ENCODE results near the gene SLC35F3. TPM values are rescaled to one million over a fixed set of nuclear protein-coding genes. Genes with fewer than 3 reads are reported as not detected.

The SLC35F3 gene
- total RNA-seq, 2 experiments from 2014 or later: 34.4 to 35.7 TPM

DNA sequence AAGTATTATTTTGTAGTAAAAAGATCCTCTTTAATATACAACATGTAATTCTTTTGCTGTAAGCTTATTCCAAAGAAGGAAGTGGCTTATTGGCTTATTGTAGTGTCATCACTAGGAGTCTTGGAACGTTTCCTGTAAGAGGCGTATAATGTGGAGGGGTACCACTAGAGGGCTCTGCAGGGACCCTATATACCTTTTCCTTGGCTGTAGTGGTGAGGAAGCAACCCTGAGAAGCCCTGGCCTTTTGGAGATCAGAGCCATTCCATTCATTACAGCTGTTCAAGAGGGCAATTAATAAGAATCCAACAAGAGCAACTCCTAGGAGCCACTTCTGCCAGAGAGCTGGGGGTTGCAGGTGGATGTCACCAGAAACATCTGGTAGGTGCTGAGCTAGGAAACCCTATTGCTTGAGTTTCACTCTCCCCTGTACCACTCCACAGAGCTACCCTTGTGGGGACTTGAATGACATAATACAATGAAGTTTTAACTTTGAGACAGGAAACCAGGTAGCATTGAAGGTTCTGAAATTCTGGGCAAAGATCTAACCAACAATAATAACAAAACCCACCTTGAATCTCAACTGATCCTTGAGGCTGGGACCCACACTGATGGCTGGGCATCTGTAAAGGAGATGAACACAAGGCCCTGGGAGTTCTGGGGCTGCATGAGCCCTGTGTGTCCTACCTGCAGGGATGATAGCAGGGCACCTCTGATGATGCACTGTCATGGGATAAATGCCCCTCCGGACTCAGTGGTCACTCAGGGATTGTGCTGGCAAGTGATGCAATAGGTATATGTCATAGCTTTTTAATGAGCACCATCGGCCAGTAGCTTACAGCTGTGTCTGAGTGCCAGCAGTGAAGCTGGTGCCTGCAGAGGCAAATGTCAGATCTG is 308.5 kb downstream of the SLC35F3 start:
- H3K4me3 Mint-ChIP-seq: peak overlapping the region; percentile 82
- CTCF ChIA-PET: interaction anchor here (0.6 to 9.4 kb wide), 41 partner anchors 9 to 158 kb away, joined by 3 to 180 read pairs (median 4); no protein-coding TSS in a partner anchor
- POLR2A ChIA-PET: interaction anchor here (0.6 kb wide), 1 partner anchor 102 kb away, joined by 3 read pairs; no protein-coding TSS in a partner anchor
- ATAC-seq (peak; percentile 64), DNase-seq (peak; percentile 64)
- peak overlapping the region; percentile 82 for H3K27ac Mint-ChIP-seq
- H3K36me3 Mint-ChIP-seq (ENCODE audit: low read depth): peaks cover 23% of the 10 kb centered on the region
- H3K9me3 Mint-ChIP-seq (ENCODE audit: insufficient read depth): no peaks in the 10 kb centered on the region
- H3K27me3 Mint-ChIP-seq (ENCODE audit: low read depth): peaks cover 10% of the 10 kb centered on the region
- peaks cover 48% of the 10 kb centered on the region for H3K4me1 Mint-ChIP-seq (ENCODE audit: low read depth)

DNA sequence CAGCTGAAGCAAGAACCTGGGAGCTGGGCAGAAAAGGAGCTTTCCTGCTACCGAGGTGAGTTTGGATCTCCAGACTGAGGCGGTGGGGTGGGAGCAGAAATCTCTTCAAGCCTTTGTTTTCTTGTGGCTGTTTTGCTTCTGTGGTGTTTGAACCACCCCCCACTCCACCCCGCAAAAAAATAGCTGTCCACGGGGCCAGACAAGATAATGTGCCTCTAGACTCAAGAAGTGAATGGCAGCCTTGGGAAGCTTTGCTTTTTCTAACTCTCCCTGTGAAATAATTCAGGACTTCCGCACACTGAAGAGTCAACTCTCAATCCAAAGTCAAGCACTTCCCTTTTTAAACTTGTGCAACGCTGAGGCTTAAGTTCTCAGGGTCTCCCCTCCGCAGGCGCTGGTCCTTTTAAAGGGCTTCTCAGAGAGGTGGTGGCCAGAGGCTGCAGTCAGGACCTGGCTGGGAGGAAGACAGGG is 309.2 kb downstream of the SLC35F3 start:
- peaks cover 7% of the 10 kb centered on the region for H3K27me3 Mint-ChIP-seq (ENCODE audit: low read depth)
- DNase-seq (no peak), ATAC-seq (no peak)
- no peaks in the 10 kb centered on the region for H3K9me3 Mint-ChIP-seq (ENCODE audit: insufficient read depth)
- ChIA-PET POLR2A (no interaction called here), CTCF (interaction anchor here (0.7 to 9.4 kb wide), 29 partner anchors 8 to 112 kb away, joined by 3 to 180 read pairs (median 5); no protein-coding TSS in a partner anchor)
- peak overlapping the region; percentile 82 for H3K4me3 Mint-ChIP-seq
- peak overlapping the region; percentile 82 for H3K27ac Mint-ChIP-seq
- H3K36me3 Mint-ChIP-seq (ENCODE audit: low read depth): peaks cover 30% of the 10 kb centered on the region
- peaks cover 54% of the 10 kb centered on the region for H3K4me1 Mint-ChIP-seq (ENCODE audit: low read depth)

DNA sequence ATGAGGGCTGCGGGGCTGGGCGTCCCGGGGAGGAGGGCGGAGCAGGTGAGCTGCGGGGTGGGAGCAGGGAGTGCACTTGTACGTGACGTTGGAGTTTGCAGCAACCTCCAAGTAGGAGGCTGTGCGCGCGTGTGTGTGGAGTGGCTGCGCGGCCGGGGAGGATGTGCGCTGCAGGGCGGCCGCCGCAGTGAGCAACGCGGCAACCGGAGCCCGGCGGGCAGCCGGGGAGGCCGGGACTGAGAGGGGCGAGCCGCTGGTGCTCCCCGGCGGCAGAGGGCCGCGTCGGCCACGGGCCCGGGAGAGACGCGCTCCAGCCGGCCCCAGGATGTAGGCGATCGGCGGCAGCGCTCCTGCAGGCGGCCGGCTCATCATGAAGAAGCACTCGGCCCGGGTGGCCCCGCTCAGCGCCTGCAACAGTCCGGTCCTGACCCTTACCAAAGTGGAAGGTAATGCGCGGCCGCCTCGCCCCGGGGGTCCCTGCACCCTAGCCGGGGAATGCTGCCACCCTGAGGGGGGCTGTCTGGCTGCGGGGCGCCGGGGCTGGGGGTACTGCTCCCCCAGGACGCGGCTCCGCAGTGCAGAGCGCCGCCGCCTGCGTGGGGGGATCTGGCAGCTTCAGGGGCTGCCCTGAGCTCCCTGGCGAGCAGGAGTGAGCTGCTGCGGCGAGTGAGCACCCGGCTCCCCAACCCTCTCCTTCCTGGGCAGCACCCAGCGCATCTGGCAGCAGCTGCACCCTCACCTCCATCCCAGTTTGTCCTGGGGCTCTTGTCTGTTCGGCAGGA is 309.8 kb downstream of the SLC35F3 start:
- no peaks in the 10 kb centered on the region for H3K9me3 Mint-ChIP-seq (ENCODE audit: insufficient read depth)
- DNase-seq (peak; percentile 69), ATAC-seq (peak; percentile 78)
- CTCF ChIA-PET: interaction anchor here (0.8 to 9.4 kb wide), 18 partner anchors 11 to 112 kb away, joined by 3 to 180 read pairs (median 7); no protein-coding TSS in a partner anchor
- peak overlapping the region; percentile 82 for H3K4me3 Mint-ChIP-seq
- peaks cover 57% of the 10 kb centered on the region for H3K4me1 Mint-ChIP-seq (ENCODE audit: low read depth)
- peaks cover 30% of the 10 kb centered on the region for H3K36me3 Mint-ChIP-seq (ENCODE audit: low read depth)
- H3K27me3 Mint-ChIP-seq (ENCODE audit: low read depth): peaks cover 6% of the 10 kb centered on the region
- H3K27ac Mint-ChIP-seq: peak overlapping the region; percentile 82
- POLR2A ChIA-PET: no interaction called here

DNA sequence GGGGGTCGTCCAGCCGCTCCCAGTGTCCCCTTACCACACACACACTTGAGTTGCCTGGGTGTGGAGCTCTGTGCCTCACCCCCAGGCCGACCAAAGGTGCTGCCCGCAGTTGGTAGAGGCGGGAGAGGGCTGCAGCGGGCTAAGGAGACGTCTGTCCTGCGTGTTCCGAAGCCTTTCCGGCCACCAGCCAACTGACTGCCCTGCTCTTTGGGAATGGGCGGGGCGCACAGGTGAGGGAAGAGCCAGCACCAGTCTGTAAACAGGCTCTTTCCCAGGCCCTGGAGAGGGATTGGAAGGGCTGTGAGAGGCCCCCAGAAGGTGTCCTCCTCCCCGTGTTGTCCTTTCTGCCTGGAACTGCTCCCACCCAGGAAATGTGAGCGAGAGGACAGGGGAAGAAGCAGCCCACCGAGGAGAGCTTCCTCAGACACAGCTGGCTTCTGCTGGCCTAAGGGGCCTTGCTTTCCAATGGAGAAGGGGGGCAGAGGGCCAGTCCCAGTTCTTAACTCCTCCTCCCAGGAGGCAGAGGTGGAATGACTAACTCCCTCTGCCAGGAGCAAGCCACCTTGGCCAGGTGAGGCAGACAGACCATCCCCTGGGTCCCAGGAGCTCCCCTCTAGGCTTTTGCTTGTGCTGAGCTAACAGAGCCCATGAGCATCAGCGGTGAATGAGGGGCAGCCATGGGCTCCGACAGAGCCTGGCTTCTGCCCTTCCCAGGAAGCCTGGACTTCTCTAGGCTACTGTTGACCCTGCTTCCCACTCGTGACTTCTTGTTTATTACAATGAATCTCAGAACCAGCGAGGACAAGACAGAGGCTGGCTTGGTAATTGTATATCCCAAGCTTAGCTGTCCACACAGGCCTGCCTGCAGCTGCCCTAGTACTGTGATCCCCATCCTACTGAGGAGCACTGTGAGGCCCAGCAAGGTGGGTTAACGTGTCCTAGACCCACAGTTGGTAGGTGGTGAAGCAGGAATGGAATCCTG is 310.7 kb downstream of the SLC35F3 start:
- no peaks in the 10 kb centered on the region for H3K9me3 Mint-ChIP-seq (ENCODE audit: insufficient read depth)
- peak overlapping the region; percentile 72 for H3K4me3 Mint-ChIP-seq
- no peak for DNase-seq
- H3K27ac Mint-ChIP-seq: peak overlapping the region; percentile 79
- H3K4me1 Mint-ChIP-seq (ENCODE audit: low read depth): peaks cover 57% of the 10 kb centered on the region
- ChIA-PET POLR2A (interaction anchor here (1.4 kb wide), 1 partner anchor 158 kb away, joined by 3 read pairs; the partner anchor contains the start of gene COA6), CTCF (interaction anchor here (0.9 to 9.4 kb wide), 7 partner anchors 10 to 111 kb away, joined by 3 to 180 read pairs (median 13); no protein-coding TSS in a partner anchor)
- no peak for ATAC-seq
- H3K36me3 Mint-ChIP-seq (ENCODE audit: low read depth): peaks cover 27% of the 10 kb centered on the region
- H3K27me3 Mint-ChIP-seq (ENCODE audit: low read depth): peaks cover 4% of the 10 kb centered on the region

DNA sequence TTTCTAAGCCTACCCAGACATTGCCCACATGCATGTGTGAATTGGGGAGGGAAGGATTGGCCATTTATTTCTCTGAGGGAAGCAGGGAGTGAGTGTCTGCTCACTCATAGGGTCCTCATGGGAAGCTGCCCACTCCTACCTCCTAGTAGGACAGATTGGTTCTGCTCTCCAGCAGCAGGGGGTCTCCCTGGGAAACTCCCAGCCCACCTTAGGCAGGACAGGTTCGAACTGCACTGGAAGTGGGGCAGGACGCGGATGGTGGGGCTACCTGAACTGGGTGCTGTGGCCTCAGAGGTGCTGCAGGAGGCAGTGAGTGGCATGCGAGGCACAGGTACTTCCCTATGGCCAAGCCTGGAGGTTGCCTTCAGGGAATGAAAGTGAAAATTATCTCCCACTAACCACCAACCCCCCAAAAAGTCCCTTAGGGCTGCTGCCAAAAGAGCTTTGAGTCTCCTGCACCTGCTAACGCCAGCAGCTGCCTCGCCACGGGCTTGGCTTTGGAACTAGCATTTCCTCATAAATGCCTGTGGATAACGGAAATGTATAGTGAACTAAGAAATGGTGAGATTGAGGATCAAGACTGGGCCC is 311.7 kb downstream of the SLC35F3 start:
- no peak for DNase-seq
- H3K9me3 Mint-ChIP-seq (ENCODE audit: insufficient read depth): no peaks in the 10 kb centered on the region
- H3K4me3 Mint-ChIP-seq: peak overlapping the region; percentile 72
- ChIA-PET POLR2A (interaction anchor here (1.4 kb wide), 2 partner anchors 46 to 157 kb away, joined by 3 to 4 read pairs; partner anchors contain the start of gene COA6), CTCF (interaction anchor here (0.8 to 9.4 kb wide), 6 partner anchors 9 to 110 kb away, joined by 3 to 180 read pairs (median 8); no protein-coding TSS in a partner anchor)
- no peak for ATAC-seq
- peaks cover 27% of the 10 kb centered on the region for H3K36me3 Mint-ChIP-seq (ENCODE audit: low read depth)
- H3K4me1 Mint-ChIP-seq (ENCODE audit: low read depth): peaks cover 56% of the 10 kb centered on the region
- peak overlapping the region; percentile 79 for H3K27ac Mint-ChIP-seq
- H3K27me3 Mint-ChIP-seq (ENCODE audit: low read depth): no peaks in the 10 kb centered on the region

DNA sequence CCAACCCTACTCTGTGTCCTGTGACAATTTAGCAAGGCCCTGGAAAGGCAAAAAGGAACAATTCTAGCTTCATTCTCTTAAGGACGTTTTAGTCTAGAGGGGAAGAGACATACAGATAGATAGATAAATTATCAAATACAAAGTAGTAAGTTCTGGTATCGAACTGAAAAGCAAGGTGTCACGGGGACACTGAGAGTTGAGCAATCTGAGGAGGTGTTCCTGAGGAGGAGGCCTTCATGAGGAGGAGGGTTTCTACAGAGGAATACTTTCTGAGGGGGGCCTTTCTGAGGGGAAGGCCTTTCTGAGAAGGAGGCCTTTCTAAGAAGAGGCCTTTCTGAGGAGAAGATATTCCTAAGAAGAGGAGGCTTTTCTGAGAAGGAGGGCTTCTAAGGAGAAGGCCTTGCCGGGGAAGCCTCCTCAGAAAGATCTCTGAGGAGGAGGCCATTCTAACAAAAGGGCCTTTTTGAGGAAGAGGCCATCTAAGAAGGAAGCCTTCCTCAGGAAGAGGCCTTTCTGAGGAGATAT is 312.9 kb downstream of the SLC35F3 start:
- POLR2A ChIA-PET: interaction anchor here (1.4 kb wide), 1 partner anchor 47 kb away, joined by 4 read pairs; no protein-coding TSS in a partner anchor

DNA sequence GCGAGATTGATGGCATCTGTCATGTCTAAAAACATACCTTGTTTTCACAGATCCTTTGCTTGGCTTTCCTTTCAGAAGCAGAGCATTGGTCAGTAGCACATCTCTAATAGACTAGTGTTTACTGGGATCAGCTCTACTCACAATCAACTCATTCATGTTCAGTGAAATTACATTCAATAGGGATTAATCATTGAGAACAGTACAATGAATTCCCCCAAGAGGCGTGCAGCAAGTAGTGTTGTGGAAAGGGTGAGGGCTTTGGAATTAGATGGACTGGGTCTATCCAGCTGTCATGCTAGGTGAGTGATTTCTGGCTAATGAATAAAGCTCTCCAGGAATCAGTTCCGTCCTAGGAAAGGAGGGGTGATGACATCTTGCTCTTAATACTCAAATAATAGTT is 313.6 kb downstream of the SLC35F3 start:
- POLR2A ChIA-PET: no interaction called here
- CTCF ChIA-PET: interaction anchor here (1.0 to 9.4 kb wide), 2 partner anchors 90 to 110 kb away, joined by 3 to 180 read pairs; no protein-coding TSS in a partner anchor
- H3K9me3 Mint-ChIP-seq (ENCODE audit: insufficient read depth): no peaks in the 10 kb centered on the region
- H3K27me3 Mint-ChIP-seq (ENCODE audit: low read depth): no peaks in the 10 kb centered on the region
- ATAC-seq (no peak), DNase-seq (no peak)
- peak overlapping the region; percentile 65 for H3K27ac Mint-ChIP-seq
- peaks cover 43% of the 10 kb centered on the region for H3K4me1 Mint-ChIP-seq (ENCODE audit: low read depth)
- peak overlapping the region; percentile 72 for H3K4me3 Mint-ChIP-seq
- H3K36me3 Mint-ChIP-seq (ENCODE audit: low read depth): peaks cover 27% of the 10 kb centered on the region

More for the DNA sequence above, 312.9 kb downstream of the SLC35F3 start:
- CTCF ChIA-PET: interaction anchor here (0.7 to 9.4 kb wide), 5 partner anchors 10 to 111 kb away, joined by 3 to 180 read pairs (median 3); no protein-coding TSS in a partner anchor
- H3K27ac Mint-ChIP-seq: peak overlapping the region; percentile 65
- no peak for DNase-seq
- H3K27me3 Mint-ChIP-seq (ENCODE audit: low read depth): no peaks in the 10 kb centered on the region
- ATAC-seq: no peak
- H3K4me1 Mint-ChIP-seq (ENCODE audit: low read depth): peaks cover 48% of the 10 kb centered on the region
- peak overlapping the region; percentile 72 for H3K4me3 Mint-ChIP-seq
- H3K9me3 Mint-ChIP-seq (ENCODE audit: insufficient read depth): no peaks in the 10 kb centered on the region
- H3K36me3 Mint-ChIP-seq (ENCODE audit: low read depth): peaks cover 27% of the 10 kb centered on the region

DNA sequence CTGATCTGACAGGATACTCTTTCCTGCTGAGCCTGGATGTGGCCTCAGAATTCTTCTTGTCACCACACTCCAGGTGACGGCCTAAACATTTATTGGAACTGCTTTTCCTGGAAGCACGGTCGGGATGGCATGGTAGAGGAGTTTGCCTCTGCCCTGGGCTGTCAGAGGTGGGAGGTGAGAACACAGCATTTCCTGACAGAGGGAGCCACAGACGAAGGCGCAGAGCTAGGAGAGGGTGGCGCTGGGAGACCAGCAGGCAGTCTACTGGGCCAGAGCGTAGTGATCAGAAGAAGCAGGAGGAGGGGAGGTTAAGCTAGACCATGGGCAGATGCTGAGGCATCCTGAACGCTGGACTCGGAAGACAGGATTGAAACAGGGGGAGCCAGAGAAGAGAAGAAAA is 315.2 kb downstream of the SLC35F3 start:
- ChIA-PET CTCF (interaction anchor here (1.4 kb wide), 1 partner anchor 90 kb away, joined by 5 read pairs; no protein-coding TSS in a partner anchor), POLR2A (no interaction called here)
- no peak overlapping the region for H3K27ac Mint-ChIP-seq
- H3K36me3 Mint-ChIP-seq (ENCODE audit: low read depth): peaks cover 33% of the 10 kb centered on the region
- H3K27me3 Mint-ChIP-seq (ENCODE audit: low read depth): no peaks in the 10 kb centered on the region
- H3K4me3 Mint-ChIP-seq: no peak overlapping the region
- peaks cover 33% of the 10 kb centered on the region for H3K4me1 Mint-ChIP-seq (ENCODE audit: low read depth)
- DNase-seq: no peak
- ATAC-seq: no peak
- H3K9me3 Mint-ChIP-seq (ENCODE audit: insufficient read depth): no peaks in the 10 kb centered on the region

DNA sequence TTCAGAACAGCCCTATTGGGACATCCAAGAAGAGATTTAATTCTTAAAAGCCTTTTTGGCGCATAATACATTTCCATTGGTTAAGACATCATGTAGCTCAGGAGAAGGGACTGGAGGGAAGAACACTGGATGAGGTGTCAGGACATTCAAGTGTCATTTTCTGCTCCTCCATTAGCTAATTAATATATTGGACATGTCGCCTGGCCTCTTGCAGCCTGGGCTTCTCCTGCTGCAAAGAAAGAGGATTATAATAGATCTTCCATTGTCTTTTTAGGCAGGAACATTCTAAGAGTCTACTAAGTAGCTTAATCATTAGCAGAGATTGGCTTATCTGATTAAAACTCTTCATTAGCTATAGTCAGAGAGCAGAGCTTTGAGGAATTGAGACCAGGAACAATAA is 317.1 kb downstream of the SLC35F3 start:
- Mint-ChIP-seq H3K4me3 (no peak overlapping the region), H3K4me1 (ENCODE audit: low read depth) (peaks cover 32% of the 10 kb centered on the region), H3K36me3 (ENCODE audit: low read depth) (peaks cover 34% of the 10 kb centered on the region), H3K9me3 (ENCODE audit: insufficient read depth) (no peaks in the 10 kb centered on the region), H3K27ac (no peak overlapping the region), H3K27me3 (ENCODE audit: low read depth) (no peaks in the 10 kb centered on the region)
- no peak for ATAC-seq
- no peak for DNase-seq
- POLR2A ChIA-PET: interaction anchor here (1.1 kb wide), 1 partner anchor 32 kb away, joined by 3 read pairs; no protein-coding TSS in a partner anchor
- CTCF ChIA-PET: interaction anchor here (0.9 to 1.9 kb wide), 5 partner anchors 8 to 101 kb away, joined by 3 to 9 read pairs (median 8); no protein-coding TSS in a partner anchor
